Measurements from ENCODE around the gene USP40.

GRCh38 chr2:233470839-233471238 is 95.7 kb downstream of the USP40 start:
- no peak for TF ChIP-seq CTCF (IDR thresholded peaks at IDR 0.05)
- TF ChIP-seq STAT6 (CRISPR knock-in tag; conservative IDR thresholded peaks at IDR 0.05; ENCODE audit: low read depth): no peak
- no peak for TF ChIP-seq USF2 (CRISPR knock-in tag; IDR thresholded peaks at IDR 0.05)
- no peak for TF ChIP-seq ZNF532 (CRISPR knock-in tag; IDR thresholded peaks at IDR 0.05; ENCODE audit: borderline replicate concordance)
- TF ChIP-seq E2F1 (CRISPR knock-in tag; IDR thresholded peaks at IDR 0.05): no peak
- TF ChIP-seq JUN (CRISPR knock-in tag; IDR thresholded peaks at IDR 0.05): no peak
- no peak for TF ChIP-seq IRF1 (CRISPR knock-in tag; IDR thresholded peaks at IDR 0.05)
- no peak for TF ChIP-seq ATF3 (CRISPR knock-in tag; conservative IDR thresholded peaks at IDR 0.05)
- TF ChIP-seq ATF1 (CRISPR knock-in tag; IDR thresholded peaks at IDR 0.05): no peak
- no peak for TF ChIP-seq SMAD3 (CRISPR knock-in tag; IDR thresholded peaks at IDR 0.05; ENCODE audit: borderline replicate concordance)
- no peak for TF ChIP-seq ZNF671 (CRISPR knock-in tag; IDR thresholded peaks at IDR 0.05)
- no peak for TF ChIP-seq ZNF423 (CRISPR knock-in tag; IDR thresholded peaks at IDR 0.05)
